Activated T-cell treated with anti-CD3 and anti-CD28 coated beads, Interleukin-2, amount 50 U/mL, for 24 hours (primary cell): ENCODE data around the gene LMF1.

Experiments used
- DNase-seq: peaks from one replicate; pipeline ENCODE4 v3.0.0-alpha.2; 2020
- H3K27ac Mint-ChIP-seq: 2 replicates; pipeline ENCODE4 v1.8.0; 2020; ENCODE audit warnings: mild to moderate bottlenecking, mixed read lengths
- H3K27me3 Mint-ChIP-seq: 2 replicates; pipeline ENCODE4 v1.8.0; 2020; ENCODE audit warnings: mixed read lengths
- H3K36me3 Mint-ChIP-seq: 2 replicates; pipeline ENCODE4 v1.8.0; 2020; ENCODE audit warnings: low read depth, mixed read lengths
- H3K4me1 Mint-ChIP-seq: 2 replicates; pipeline ENCODE4 v1.8.0; 2020; ENCODE audit warnings: low read depth, mixed read lengths
- H3K4me3 Mint-ChIP-seq: 2 replicates; pipeline ENCODE4 v1.8.0; 2020; ENCODE audit warnings: mild to moderate bottlenecking, moderate library complexity, mixed read lengths
- H3K9me3 Mint-ChIP-seq: 2 replicates; pipeline ENCODE4 v1.8.0; 2020; ENCODE audit warnings: mixed read lengths

The LMF1 gene

GRCh38 chr16:919658-920050, 51.1 kb downstream of the LMF1 start:
- Mint-ChIP-seq H3K27ac (no peak overlapping the region), H3K9me3 (no peaks in the 10 kb centered on the region), H3K36me3 (peaks cover 27% of the 10 kb centered on the region), H3K27me3 (no peaks in the 10 kb centered on the region), H3K4me1 (no peaks in the 10 kb centered on the region), H3K4me3 (no peak overlapping the region)
- no peak for DNase-seq

GRCh38 chr16:918741-919657, 51.8 kb downstream of the LMF1 start:
- Mint-ChIP-seq H3K36me3 (peaks cover 24% of the 10 kb centered on the region), H3K9me3 (no peaks in the 10 kb centered on the region), H3K4me3 (no peak overlapping the region), H3K4me1 (no peaks in the 10 kb centered on the region), H3K27ac (no peak overlapping the region), H3K27me3 (no peaks in the 10 kb centered on the region)
- DNase-seq: no peak

DNA sequence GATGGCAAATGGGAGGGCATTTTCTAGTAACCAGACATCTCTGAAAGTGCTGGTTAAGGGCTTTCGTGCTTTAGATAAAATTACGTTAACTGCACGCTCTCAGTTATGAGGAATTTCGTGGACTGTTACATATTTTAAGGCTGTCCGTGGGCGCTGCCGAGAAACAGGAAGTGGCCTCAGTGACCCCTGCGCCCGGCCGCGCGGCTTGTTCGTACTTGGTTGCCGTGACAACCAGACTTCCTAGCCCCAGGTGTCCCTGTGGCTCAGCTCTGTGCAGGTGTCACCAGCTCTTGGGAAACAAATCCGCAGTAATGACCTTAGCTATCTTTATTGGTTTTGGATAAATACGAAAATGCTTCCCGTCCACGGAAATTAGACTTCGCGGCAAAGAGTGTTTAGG, 52.7 kb downstream of the LMF1 start:
- Mint-ChIP-seq H3K4me3 (no peak overlapping the region), H3K9me3 (no peaks in the 10 kb centered on the region), H3K36me3 (peaks cover 18% of the 10 kb centered on the region), H3K27me3 (no peaks in the 10 kb centered on the region), H3K27ac (no peak overlapping the region), H3K4me1 (no peaks in the 10 kb centered on the region)
- DNase-seq: no peak

DNA sequence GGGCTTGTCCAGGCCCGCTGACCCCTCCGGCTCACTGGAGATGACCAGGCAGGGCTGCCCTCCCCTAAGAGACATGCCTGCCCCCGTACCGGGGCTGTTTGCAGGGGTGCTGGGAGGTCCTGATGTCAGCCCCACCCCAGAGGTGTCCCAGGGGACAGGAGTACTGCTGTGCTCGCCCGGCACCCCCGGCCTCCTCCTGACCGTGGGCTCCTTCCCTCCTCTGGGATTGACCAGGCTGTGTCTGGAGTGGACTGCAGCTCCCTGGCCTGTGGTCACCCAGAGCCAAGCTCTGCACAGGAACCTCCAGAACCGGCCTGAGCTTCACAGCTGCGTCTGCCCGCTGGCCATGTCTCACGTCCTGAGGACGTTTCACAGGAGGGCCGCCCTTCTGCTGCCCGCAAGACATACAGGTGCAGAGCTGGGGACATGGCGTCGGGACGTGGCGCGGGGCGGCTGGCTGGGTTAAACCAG, 53.2 kb downstream of the LMF1 start:
- Mint-ChIP-seq H3K27ac (no peak overlapping the region), H3K4me1 (no peaks in the 10 kb centered on the region), H3K36me3 (peaks cover 19% of the 10 kb centered on the region), H3K9me3 (no peaks in the 10 kb centered on the region), H3K4me3 (no peak overlapping the region), H3K27me3 (no peaks in the 10 kb centered on the region)
- no peak for DNase-seq

DNA sequence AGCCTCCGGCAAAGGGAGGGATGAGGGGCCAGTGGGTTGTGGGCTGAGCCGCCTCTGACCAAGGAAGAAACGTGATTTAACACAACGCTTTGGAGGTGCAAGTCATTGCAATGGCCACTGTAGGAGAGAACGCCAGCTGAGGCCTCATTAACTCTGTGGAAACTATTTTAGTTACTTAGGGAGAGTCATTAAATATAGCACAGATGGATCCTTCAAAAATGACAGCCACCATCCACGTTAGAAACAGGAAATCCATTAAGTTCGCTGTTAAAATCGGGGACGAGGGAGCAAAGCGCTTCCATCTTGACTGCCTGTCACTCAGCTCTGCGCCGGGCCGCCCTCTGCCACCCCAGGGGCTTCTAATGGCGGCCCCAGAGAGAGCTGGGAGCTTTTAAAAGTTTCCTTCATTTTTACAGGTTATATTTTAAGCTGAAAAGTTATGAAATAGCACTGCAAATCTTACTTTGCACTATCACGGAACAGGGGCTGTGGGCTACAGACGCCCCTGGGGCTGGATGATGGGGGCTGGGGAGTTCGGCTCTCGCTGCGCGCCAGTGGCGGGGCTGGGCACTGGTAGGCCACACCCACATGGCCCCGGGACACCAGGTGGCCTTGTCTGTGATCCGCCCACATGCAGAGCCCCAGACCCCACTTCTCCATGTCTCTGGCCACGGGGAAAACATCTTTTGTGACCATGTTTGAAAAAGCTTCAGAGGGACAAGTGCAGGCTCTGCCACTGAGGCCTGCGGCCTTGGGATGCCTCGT, 54.6 kb downstream of the LMF1 start:
- DNase-seq: no peak
- Mint-ChIP-seq H3K4me3 (no peak overlapping the region), H3K27me3 (no peaks in the 10 kb centered on the region), H3K9me3 (no peaks in the 10 kb centered on the region), H3K4me1 (no peaks in the 10 kb centered on the region), H3K36me3 (peaks cover 7% of the 10 kb centered on the region), H3K27ac (no peak overlapping the region)

DNA sequence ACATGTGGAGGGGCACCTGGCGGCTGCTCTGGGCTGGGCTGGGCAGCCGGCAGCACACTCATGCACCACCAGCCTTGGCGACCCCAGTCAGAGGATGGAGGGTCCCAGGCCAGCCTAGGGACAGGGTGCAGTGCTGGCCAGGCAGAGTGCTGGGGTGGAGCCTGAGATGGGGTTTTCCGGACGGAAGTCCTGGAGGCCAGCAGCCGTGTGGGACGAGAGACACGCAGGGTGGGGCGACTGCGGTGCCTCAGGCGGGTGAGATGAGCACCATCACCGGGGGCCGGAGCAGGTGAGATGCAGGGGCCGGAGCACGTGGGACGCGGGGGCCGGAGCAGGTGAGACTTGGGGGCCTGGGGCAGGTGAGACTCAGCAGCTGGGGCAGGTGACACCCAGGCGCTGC, 55.2 kb downstream of the LMF1 start:
- no peak overlapping the region for H3K4me3 Mint-ChIP-seq

GRCh38 chr16:914440-914839, 56.3 kb downstream of the LMF1 start:
- Mint-ChIP-seq H3K4me3 (no peak overlapping the region), H3K4me1 (no peaks in the 10 kb centered on the region), H3K27ac (peak overlapping the region; percentile 66), H3K36me3 (peaks cover 18% of the 10 kb centered on the region), H3K27me3 (no peaks in the 10 kb centered on the region), H3K9me3 (no peaks in the 10 kb centered on the region)
- DNase-seq: no peak

More for the DNA sequence above, 55.2 kb downstream of the LMF1 start:
- H3K36me3 Mint-ChIP-seq: peaks cover 10% of the 10 kb centered on the region
- no peaks in the 10 kb centered on the region for H3K4me1 Mint-ChIP-seq
- H3K27ac Mint-ChIP-seq: no peak overlapping the region
- H3K27me3 Mint-ChIP-seq: no peaks in the 10 kb centered on the region
- no peaks in the 10 kb centered on the region for H3K9me3 Mint-ChIP-seq
- DNase-seq: no peak

DNA sequence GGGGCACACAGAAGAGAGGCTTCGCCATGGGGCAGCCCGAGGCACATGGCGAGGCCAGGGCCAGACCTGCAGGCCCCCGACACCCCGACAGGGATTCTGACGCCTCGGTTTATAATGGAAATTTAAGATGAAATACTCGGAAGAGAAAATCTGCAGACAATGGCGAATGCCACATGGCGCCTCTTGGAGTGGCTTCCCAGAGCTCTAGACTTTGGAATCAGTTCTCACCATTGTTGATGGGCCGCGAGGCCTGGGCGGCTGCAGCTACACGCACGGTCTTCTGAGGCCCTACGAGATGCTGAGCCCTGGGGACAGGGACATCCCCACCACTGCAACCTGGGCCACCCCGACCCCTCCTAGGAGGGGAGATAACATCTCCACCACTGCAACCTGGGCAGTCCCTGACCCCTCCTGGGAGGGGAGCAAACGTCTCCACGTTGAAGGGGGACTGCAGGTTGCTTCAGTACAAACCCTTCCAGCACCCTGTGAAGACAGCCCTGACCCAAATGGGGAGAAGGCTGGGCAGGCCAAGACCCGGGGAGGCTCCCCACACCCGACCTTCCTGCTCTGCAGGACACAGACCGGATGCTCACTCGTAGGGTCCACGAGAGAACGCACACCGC, 56.9 kb downstream of the LMF1 start:
- peaks cover 23% of the 10 kb centered on the region for H3K36me3 Mint-ChIP-seq
- no peaks in the 10 kb centered on the region for H3K9me3 Mint-ChIP-seq
- no peaks in the 10 kb centered on the region for H3K4me1 Mint-ChIP-seq
- H3K4me3 Mint-ChIP-seq: no peak overlapping the region
- DNase-seq: no peak
- no peak overlapping the region for H3K27ac Mint-ChIP-seq
- H3K27me3 Mint-ChIP-seq: no peaks in the 10 kb centered on the region

- Mint-ChIP-seq H3K27ac (no peak overlapping the region), H3K4me3 (no peak overlapping the region), H3K4me1 (no peaks in the 10 kb centered on the region), H3K36me3 (peaks cover 26% of the 10 kb centered on the region), H3K9me3 (no peaks in the 10 kb centered on the region), H3K27me3 (no peaks in the 10 kb centered on the region)
- DNase-seq: no peak
Observed at GRCh38 chr16:912684-913613, 57.8 kb downstream of the LMF1 start.

DNA sequence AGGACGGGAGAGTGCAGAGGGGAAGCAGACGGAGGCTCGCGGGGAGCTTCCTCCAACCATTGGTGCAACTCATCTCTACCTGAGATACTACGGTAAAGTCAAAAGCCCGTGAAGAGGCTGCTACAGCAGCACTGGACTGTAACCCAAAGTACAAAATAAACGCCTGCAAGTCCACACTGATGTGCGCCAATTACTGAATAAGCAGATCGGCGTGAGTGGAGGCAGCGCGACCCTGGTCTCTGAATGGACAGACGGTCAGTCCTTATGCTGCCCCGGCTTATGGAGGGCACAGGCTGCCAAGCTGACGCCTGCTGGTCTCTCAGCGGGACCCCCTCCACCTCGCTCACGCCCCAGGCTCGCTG, 58.5 kb downstream of the LMF1 start:
- H3K4me1 Mint-ChIP-seq: no peaks in the 10 kb centered on the region
- no peak overlapping the region for H3K27ac Mint-ChIP-seq
- DNase-seq: no peak
- H3K4me3 Mint-ChIP-seq: no peak overlapping the region
- no peaks in the 10 kb centered on the region for H3K27me3 Mint-ChIP-seq
- H3K9me3 Mint-ChIP-seq: no peaks in the 10 kb centered on the region
- peaks cover 32% of the 10 kb centered on the region for H3K36me3 Mint-ChIP-seq

DNA sequence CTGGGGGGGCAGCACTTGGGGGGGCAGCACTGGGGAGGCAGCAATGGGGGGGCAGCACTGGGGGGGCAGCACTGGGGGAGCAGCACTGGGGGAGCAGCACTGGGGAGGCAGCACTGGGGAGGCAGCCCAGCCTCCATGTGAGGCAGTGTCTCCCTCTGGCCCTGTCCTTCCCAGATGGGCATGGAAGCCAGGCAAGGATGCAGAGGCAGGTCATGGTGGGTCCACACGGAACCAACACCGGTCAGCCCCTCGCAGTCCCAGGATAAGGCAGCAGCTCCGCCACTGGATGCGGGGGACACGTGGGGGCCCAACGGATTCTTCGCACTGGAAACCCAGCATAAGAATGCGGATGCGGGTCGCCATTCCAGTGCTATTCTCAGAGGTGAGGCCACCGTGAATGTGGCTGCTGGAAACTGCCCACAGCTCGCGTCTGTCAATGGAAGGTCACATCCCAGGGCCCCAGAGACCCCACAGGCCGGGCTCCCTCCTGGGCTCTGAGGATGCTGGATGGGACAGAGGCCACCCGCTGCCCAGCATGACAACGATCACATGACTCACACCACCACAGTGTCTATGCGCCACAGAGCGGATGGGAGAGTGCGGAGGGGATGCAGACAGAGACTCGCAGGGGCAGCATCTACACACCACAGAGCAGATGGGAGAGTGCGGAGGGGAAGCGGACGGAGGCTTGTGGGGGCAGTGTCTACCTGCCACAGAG, 59.0 kb downstream of the LMF1 start:
- no peak for DNase-seq
- no peaks in the 10 kb centered on the region for H3K4me1 Mint-ChIP-seq
- H3K27me3 Mint-ChIP-seq: no peaks in the 10 kb centered on the region
- H3K4me3 Mint-ChIP-seq: no peak overlapping the region
- H3K36me3 Mint-ChIP-seq: peaks cover 37% of the 10 kb centered on the region
- H3K9me3 Mint-ChIP-seq: no peaks in the 10 kb centered on the region
- H3K27ac Mint-ChIP-seq: no peak overlapping the region

- no peaks in the 10 kb centered on the region for H3K27me3 Mint-ChIP-seq
- no peak overlapping the region for H3K27ac Mint-ChIP-seq
- DNase-seq: no peak
- no peaks in the 10 kb centered on the region for H3K9me3 Mint-ChIP-seq
- no peak overlapping the region for H3K4me3 Mint-ChIP-seq
- H3K4me1 Mint-ChIP-seq: no peaks in the 10 kb centered on the region
- H3K36me3 Mint-ChIP-seq: peaks cover 43% of the 10 kb centered on the region
Observed at GRCh38 chr16:911101-911500, 59.7 kb downstream of the LMF1 start.

GRCh38 chr16:910181-910580, 60.6 kb downstream of the LMF1 start:
- Mint-ChIP-seq H3K9me3 (no peaks in the 10 kb centered on the region), H3K4me3 (no peak overlapping the region), H3K36me3 (peaks cover 51% of the 10 kb centered on the region), H3K4me1 (no peaks in the 10 kb centered on the region), H3K27me3 (no peaks in the 10 kb centered on the region), H3K27ac (no peak overlapping the region)
- no peak for DNase-seq
